Umbilical cord (tissue), 2 donors: ENCODE data around the gene CYB5R3. TPM values are rescaled to one million over a fixed set of nuclear protein-coding genes. Genes with fewer than 3 reads are reported as not detected.
A peak's percentile ranks its signal among the peaks of the same experiment; 100 is the strongest.

ENCODE experiments used
- DNase-seq: peaks from one replicate; pipeline ENCODE4 v3.0.0-alpha.2; 2015; ENCODE audit warnings: low spot score
- total RNA-seq: library from RNA; depleted of rRNA; stranded (reverse); fragments of >200 nt; gene quantifications from one replicate; pipeline ENCODE4 v1.2.3, GENCODE V29; 2014; ENCODE audit warnings: low replicate concordance; ENCODE audit not compliant: insufficient read depth

Gene CYB5R3
- 43.8 TPM for total RNA-seq

DNA sequence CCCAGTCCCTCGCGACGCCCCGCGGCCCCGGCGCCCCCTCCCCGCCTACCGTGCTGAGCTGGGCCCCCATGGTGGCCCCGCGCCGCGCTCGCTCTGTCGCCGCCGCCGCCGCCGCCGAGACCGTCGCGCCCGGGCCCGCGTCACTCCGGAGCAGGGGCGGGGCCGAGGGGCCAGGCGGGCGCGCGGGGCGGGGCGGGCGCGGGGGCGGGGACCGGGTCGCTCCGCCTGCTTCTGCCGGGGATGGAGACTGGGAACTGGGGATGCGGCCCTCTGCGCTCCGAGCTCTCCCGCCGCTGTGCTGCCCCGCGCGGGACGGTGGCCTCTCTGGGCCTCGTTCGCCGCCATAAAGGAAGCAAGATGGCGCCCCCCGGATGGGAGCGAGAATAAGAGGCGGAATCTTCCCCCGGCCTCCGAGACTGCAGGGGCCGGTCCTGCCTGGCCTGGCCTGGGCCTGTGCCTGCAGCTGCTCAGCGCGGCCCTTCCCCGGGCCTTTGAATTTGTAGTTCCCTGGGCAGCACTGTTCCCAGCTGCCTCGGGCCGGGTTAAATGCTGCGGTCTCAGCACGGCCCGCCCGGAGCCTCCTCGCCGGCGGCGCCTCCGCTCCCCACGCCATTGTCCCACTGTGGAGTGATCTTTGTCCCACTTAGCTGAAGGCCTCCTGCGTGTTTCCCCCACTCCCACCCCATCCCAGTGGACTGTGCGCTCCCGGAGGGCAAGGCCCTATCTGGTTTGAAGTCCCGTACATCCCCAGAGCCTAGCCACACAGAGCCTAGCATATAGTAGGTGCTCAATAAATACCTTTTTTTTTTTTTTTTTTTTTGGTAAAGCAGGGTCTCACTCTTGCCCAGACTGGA lies at the start of gene CYB5R3:
TSS of gene CYB5R3 (minus strand) at position 147 of the 854 bp plus-strand sequence. CDS start at position 70, 77 bp downstream.
- peak; percentile 84 for DNase-seq

GRCh38 chr22:42697542-42698013 lies 48.4 kb upstream of the CYB5R3 start:
- peak; percentile 90 for DNase-seq

- no peak for DNase-seq
These were observed 47.3 kb upstream of the CYB5R3 start for GRCh38 chr22:42696331-42696967.

- DNase-seq: no peak
These were observed 46.1 kb upstream of the CYB5R3 start for GRCh38 chr22:42695294-42695693.

DNA sequence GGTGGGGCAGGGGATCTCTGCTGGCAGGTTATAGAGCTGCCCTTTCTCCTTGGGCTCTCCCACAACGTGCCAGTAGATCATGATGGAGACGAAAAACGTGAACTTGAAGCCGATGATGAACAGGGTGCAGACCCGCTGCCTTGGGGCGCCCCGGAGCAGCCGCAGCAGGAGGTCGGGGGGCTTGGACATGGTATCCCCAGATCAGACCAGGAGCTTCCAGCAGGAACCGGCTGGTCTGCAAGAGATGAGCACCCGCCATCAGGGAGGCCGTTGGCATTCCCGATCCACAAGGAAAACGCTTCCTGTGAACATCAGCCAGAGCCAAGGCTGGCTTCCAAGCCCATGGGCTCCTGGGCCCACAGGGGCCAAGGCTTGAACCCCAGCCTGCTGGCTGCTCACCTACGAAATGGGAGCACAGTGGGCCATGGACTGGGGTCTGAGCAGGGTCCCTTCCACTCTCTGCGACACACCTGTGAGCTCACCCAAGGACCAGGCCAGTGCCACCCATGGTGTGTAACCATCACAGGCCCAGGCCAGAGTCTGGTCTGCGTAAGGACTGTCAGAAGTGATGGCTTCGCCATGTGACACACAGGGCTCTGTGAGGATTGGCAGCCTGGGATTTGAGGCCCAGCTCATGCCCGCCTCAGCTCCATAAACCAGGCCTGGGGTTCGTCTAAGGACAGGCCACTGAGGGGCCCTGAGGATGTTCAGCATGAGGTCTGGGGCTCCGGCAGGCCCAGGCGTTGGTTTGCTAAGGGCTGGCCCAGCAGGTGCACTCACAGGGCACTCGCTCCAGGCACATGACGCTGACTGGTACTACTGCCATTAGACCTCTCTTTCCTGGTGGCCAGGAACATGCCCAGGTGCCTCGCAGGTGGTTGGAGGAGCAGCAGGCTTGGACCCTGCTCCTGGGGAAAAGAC lies 44.8 kb upstream of the CYB5R3 start:
- DNase-seq: no peak

- no peak for DNase-seq
These were observed 44.0 kb upstream of the CYB5R3 start for GRCh38 chr22:42693055-42693762.

DNA sequence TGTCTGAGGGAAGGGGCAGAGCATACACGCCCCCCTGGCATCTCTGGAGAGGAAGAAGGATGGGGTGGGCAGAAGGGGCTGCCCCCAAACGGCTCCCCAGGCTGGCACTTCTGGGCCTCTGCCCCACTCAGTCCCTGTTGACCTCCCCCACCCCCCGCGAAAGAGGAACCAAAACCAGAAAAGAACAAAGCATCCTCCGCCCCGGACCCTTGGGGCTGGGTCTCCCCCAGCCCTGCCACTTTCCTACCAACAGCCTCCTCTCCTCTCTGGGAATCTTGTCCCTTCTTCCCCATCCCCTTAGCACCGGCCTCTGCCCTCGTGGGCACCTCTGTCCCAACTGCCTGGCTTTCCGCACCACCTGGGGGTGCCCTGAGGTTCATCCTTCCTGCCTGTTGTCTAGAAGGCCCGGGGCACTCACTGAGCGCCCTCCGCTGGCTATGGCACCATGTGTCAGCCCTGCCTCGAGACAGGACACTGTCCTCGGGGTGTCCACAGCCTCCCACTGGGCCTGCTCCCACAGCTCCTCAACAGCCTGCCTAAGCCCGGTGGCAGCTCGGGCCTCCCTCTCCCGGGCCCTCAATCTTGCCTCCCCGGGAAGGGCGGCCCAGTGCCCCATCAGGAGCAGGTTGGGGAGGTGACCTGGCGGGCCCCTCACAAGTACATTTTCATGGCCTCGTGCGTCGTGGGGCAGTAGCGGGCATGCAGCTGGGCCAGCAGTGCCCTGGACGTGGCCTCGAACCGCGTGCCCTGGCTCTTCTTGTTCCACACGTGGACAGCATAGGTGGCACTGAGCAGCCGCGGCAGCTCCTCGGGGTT lies 43.3 kb upstream of the CYB5R3 start:
- DNase-seq: no peak

- DNase-seq: no peak
These were observed 42.2 kb upstream of the CYB5R3 start for GRCh38 chr22:42691440-42691839.

DNA sequence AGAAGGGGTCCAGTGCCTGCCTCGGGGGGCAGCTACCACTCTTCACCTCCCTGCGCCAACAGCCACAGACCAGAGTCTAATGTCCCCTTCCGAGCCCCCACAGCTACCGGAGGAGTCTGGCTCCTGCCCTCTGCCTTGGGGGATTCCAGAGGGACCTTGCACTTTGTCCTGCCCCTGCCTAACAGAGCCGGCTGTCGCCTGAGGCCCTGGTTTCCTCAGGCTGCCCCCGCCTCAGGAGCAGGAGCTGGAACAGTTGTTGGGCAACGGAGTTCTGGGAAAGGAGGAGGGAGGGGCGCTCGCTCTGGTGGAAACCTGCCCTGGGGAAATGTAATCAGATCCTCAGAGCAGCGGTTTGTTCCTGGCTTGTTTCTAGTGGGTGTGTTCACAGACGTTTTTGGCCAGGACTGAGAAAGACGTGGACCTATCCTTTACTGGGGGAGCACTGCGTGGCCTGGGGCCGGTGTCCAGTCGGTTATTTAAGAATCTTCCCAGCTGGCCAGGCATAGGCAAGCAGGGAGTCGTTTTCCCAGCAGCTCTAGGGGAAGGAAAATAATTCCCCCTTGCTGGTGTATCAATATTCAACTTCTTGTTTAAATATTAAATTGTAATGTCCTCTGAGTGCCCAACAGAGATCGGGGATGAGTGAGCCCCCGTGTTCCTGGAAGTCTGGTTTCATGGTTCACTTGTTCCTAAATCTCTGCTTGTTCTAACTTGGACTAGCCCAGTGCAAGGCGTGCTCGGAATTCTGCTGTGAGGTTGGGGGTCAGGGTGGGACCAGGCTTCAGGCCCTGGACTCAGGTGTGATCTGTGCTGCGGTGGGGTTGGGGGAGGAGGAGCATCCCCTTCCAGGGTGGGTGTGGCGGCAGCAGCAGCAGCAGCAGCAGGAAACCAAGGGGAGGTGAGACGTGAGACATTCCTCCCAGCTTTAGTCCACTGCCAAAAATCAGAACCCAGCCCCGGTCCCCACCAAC lies 39.3 kb upstream of the CYB5R3 start:
- peak; percentile 97 for DNase-seq

DNA sequence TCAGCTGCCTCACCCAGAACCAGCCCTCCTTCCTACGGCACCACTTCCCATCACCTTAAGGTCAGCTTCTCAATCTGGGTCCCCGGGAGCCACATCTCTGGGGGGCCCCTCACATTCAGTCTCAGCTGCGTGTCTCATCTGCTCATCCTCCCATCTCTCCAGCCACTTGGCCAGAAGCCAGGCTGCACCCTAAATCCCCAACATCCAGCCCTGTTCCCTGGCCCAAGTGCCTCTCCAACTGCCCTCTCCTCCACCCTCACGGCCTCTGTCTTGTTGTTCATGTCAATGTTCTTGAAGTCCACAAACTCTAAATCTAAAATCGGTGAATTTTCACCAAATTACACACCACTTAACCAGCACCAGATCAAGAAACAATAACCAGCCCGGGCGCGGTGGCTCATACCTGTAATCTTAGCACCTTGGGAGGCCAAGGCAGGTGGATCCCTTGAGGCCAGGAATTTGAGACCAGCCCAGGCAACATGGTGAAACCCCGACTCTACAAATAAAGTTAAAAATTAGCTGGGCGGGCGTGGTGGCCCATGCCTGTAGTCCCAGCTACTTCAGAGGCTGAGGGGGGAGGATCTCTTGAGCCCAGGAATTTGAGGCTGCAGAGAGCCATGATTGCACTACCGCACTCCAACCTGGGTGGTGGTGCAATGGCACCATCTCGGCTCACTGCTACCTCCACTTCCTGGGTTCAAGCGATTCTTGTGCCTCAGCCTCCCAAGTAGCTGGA lies 37.7 kb upstream of the CYB5R3 start:
- DNase-seq: no peak

DNA sequence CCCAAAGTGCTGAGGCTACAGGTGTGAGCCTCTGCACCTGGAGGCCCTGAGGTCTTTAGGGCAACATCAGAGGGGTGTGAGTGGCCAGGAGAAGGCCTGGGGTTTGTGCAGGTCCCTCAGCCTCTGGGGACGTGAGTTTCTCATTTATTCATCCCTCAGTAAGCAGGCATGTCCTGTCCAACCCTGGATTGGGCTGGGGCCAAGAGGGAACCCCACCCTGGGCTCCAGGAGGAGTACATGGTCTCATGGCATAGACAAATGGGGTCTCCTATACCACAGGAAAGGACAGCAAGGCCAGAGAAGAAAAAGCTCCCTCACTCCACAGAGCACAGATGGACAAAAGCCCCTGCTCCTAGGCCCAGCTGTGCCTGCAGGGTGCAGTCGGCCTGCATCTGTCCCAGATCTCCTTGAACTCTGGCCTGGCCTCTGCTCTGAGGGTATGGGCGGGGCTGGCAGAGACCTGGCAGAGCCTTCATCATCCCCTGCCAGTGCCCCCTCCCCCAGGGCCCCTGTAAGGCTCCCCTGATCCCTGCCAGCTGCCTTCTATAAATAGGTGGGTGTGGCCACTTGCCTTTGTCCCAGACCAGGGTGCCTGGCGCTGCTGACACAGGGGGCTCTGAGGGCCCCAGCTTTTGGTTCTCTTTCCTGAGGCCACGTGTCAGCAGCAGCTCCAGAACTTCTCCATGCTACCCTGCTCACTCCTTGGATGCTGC lies 36.9 kb upstream of the CYB5R3 start:
- DNase-seq: peak; percentile 80

DNA sequence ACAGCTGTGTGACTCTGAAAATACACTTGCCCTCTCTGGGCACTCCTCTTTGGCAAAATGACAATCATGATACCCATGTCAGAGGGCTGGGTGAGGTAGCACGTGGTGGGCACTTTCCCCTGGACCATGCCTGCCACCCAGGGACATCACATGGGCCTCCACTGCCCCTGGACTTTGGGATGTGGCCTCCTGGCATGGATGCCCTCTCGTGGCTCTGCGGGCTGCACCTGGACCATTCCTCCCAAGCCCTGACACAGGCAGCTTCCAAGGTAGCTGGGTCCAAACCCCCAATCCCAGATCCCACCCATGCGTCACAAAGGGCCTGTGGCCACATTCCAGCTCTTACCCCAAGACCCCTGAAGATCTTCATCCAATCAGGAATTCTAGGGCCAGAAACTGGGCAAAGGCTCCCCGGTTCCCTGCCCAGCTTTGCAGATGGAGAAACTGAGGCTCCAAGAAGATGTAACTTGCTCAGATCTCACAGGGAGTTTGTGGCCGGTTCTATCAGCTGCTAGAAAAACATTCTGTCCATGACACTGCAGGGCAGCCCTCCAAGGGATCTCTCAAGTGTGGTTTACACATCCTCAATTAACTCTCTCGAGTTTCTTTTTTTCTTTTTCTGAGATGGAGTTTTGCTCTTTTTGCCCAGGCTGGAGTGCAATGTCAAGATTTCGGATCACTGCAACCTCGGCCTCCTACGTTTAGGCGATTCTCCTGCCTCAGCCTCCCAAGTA lies 35.4 kb upstream of the CYB5R3 start:
- peak; percentile 49 for DNase-seq

- DNase-seq: peak; percentile 83
These were observed 34.5 kb upstream of the CYB5R3 start for GRCh38 chr22:42683578-42684283.

- DNase-seq: no peak
These were observed 33.1 kb upstream of the CYB5R3 start for GRCh38 chr22:42682113-42682851.

- no peak for DNase-seq
These were observed 31.5 kb upstream of the CYB5R3 start for GRCh38 chr22:42680648-42681047.

DNA sequence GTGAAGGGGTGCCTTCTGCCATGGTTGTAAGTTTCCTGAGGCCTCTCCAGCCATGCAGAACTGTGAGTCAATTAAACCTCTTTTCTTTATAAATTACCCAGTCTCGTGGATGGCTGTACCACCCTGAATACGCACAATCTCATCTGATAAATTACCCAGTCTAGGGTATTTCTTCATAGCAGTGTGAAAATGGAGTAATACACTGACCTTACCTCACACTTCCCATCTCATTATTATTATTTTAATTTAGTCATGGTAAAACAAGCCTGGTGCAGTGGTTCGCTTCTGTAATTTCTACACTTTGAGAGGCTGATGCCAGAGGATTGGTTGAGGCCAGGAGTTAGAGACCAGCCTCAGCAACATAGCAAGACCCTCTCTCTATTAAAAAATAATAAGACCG lies 30.5 kb upstream of the CYB5R3 start:
- no peak for DNase-seq
